OCI-LY7 (cell line): Measurements from ENCODE around the gene RTL1. TPM values are rescaled to one million over a fixed set of nuclear protein-coding genes. Genes with fewer than 3 reads are reported as not detected.

Experiments used
- BruUV-seq: library from RNA; stranded (reverse); fragments of 400-500 nt; replicated peaks from 2 replicates; lab custom pipeline; 2021; lab: Mats Ljungman, UMichigan
- CTCF ChIA-PET: fragments of 300-600 bp; sonication (Branson Sonifier 250); formaldehyde crosslinking; loops from one replicate; lab custom pipeline; 2022; ENCODE audit warnings: antibody characterized with exemption; ENCODE audit not compliant: unreplicated experiment; lab: Charles Lee
- POLR2A ChIA-PET: fragments of 300-600 bp; sonication (Branson Sonifier 250); formaldehyde crosslinking; loops from one replicate; lab custom pipeline; 2022; ENCODE audit warnings: antibody characterized with exemption; lab: Charles Lee
- DNase-seq: peaks from one replicate; pipeline ENCODE4 v3.0.0-alpha.2; 2015; ENCODE audit warnings: low spot score
- H2AFZ ChIP-seq: fragments of 200-600 bp; sonication (generic), shearing (Covaris generic); 2 replicates; pipeline ENCODE4 v1.6.1; 2014; ENCODE audit warnings: mild to moderate bottlenecking, antibody characterized with exemption, low read length, moderate library complexity
- H3K27ac ChIP-seq: fragments of 200-600 bp; sonication (generic); 2 replicates; pipeline ENCODE4 v1.5.1; 2014; ENCODE audit warnings: mixed run types, low read depth, mild to moderate bottlenecking, moderate library complexity, low read length, inconsistent platforms; ENCODE audit not compliant: poor library complexity, severe bottlenecking
- H3K36me3 ChIP-seq: fragments of 200-600 bp; sonication (generic); 2 replicates; pipeline ENCODE4 v1.6.1; 2014; ENCODE audit warnings: mild to moderate bottlenecking, antibody characterized with exemption, low read length, moderate library complexity, mixed read lengths; ENCODE audit not compliant: insufficient read depth
- H3K4me1 ChIP-seq: fragments of 200-600 bp; sonication (generic); 2 replicates; pipeline ENCODE4 v1.5.1; 2014; ENCODE audit warnings: mild to moderate bottlenecking, low read length; ENCODE audit not compliant: insufficient read depth, poor library complexity, severe bottlenecking
- H3K4me2 ChIP-seq: fragments of 200-600 bp; sonication (generic); 2 replicates; pipeline ENCODE4 v1.6.1; 2014; ENCODE audit warnings: mild to moderate bottlenecking, low read length
- H3K4me3 ChIP-seq: fragments of 200-600 bp; sonication (generic); 2 replicates; pipeline ENCODE4 v1.5.1; 2014; ENCODE audit warnings: mild to moderate bottlenecking, low read depth, low read length; ENCODE audit not compliant: poor library complexity, severe bottlenecking
- H3K79me2 ChIP-seq: fragments of 200-600 bp; sonication (generic); 2 replicates; pipeline ENCODE4 v1.6.1; 2016; ENCODE audit warnings: low read depth, mild to moderate bottlenecking, low read length, moderate library complexity, mixed read lengths; ENCODE audit not compliant: insufficient read depth
- H3K9me2 ChIP-seq: fragments of 200-600 bp; sonication (generic); 2 replicates; pipeline ENCODE4 v1.6.1; 2016; ENCODE audit warnings: mild to moderate bottlenecking, low read length, mixed read lengths; ENCODE audit not compliant: insufficient read depth
- H3K9me3 ChIP-seq: fragments of 200-600 bp; sonication (generic); 2 replicates; pipeline ENCODE4 v1.6.1; 2014; ENCODE audit warnings: mild to moderate bottlenecking, mixed run types, low read length, mixed read lengths
- H4K20me1 ChIP-seq: fragments of 200-600 bp; sonication (generic); 2 replicates; pipeline ENCODE4 v1.6.1; 2014; ENCODE audit warnings: mild to moderate bottlenecking, antibody characterized with exemption, low read length, moderate library complexity, mixed read lengths; ENCODE audit not compliant: insufficient read depth
- EZH2phosphoT487 ChIP-seq: fragments of 200-600 bp; sonication (generic); IDR thresholded peaks from 2 replicates; pipeline ENCODE4 v1.6.1; 2018; ENCODE audit warnings: low read depth, borderline replicate concordance, mild to moderate bottlenecking, mixed run types, antibody characterized with exemption, low read length, moderate library complexity, mixed read lengths
- intact Hi-C: fragments of 100-400 bp; cut with micrococcal nuclease; formaldehyde crosslinking; loops from one replicate; pipeline ENCODE4 v1.10.0; 2022; ENCODE audit not compliant: unreplicated experiment
- total RNA-seq, 2 experiments: library from RNA; depleted of rRNA in 1 of 2; stranded (reverse); fragments of >200 nt in 1 of 2; shearing (Covaris generic) in 1 of 2; gene quantifications; 2 replicates each; pipeline ENCODE4 v1.2.3, GENCODE V29; 2014 to 2022
- TF ChIP-seq, protein P1 (sequence below): fragments of 200-600 bp; sonication (generic); conservative IDR thresholded peaks from 2 replicates; pipeline ENCODE4 v1.5.1; 2014; ENCODE audit warnings: mild to moderate bottlenecking, antibody characterized with exemption, low read length, moderate library complexity, mixed read lengths

RTL1 gene
- total RNA-seq, 2 experiments from 2014 or later: not detected

DNA sequence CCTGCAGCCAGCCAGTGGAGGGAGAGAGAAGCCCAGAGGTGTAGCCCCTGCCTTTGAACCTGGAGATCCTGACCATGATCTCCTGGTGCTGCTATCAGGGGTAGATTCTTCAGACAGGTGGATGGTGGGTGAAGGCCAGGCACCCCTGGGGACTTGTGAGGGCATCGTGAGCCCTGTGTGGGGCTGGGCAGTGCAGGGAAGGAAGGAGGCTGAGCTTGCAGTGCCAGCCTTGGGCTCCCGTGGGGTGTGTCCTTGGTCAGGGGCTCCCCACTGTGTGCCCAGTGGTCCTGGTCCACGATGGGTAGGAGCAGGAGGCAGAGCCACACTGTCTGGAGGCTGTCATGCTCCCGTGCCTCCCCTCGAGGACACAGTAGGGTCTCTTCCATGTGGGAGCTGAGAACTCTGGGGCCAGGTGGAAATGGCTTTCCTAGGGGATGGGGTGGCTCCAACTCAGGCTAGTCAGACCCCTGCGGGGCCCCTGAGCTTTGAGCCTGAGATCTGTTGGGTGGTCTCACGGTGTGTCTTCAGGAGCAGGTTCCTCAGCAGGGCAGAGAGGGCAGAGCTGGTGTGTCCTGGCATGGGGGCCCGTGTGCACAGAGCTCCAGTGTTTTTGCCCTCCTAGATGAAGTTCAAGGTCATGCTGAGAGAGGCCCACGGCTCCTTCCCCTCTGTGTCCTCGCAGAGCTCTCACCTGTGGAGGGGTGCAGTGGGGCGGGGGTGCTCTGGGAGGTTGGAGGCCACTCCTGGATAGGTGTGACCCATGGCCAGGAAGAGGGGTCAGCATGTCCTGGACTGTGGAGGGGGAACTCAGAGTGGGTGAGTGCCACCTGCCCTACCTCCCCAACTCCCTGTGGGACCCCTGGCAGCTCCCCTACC, 25.0 kb downstream of the RTL1 start:
- Histone ChIP-seq H4K20me1 (no peaks in the 10 kb centered on the region), H3K79me2 (no peaks in the 10 kb centered on the region), H2AFZ (no peak overlapping the region), H3K36me3 (no peaks in the 10 kb centered on the region), H3K9me2 (no peaks in the 10 kb centered on the region), H3K9me3 (no peaks in the 10 kb centered on the region), H3K4me3 (no peak overlapping the region), H3K4me2 (no peak overlapping the region), H3K27ac (no peak overlapping the region), H3K4me1 (no peaks in the 10 kb centered on the region)
- ChIA-PET CTCF (no interaction called here), POLR2A (no interaction called here)
- DNase-seq: no peak
- intact Hi-C loops: no loop called here
- no TSS peak for BruUV-seq
- TF ChIP-seq EZH2phosphoT487: no peak
- TF ChIP-seq, protein P1, sequence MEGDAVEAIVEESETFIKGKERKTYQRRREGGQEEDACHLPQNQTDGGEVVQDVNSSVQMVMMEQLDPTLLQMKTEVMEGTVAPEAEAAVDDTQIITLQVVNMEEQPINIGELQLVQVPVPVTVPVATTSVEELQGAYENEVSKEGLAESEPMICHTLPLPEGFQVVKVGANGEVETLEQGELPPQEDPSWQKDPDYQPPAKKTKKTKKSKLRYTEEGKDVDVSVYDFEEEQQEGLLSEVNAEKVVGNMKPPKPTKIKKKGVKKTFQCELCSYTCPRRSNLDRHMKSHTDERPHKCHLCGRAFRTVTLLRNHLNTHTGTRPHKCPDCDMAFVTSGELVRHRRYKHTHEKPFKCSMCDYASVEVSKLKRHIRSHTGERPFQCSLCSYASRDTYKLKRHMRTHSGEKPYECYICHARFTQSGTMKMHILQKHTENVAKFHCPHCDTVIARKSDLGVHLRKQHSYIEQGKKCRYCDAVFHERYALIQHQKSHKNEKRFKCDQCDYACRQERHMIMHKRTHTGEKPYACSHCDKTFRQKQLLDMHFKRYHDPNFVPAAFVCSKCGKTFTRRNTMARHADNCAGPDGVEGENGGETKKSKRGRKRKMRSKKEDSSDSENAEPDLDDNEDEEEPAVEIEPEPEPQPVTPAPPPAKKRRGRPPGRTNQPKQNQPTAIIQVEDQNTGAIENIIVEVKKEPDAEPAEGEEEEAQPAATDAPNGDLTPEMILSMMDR: no peak

DNA sequence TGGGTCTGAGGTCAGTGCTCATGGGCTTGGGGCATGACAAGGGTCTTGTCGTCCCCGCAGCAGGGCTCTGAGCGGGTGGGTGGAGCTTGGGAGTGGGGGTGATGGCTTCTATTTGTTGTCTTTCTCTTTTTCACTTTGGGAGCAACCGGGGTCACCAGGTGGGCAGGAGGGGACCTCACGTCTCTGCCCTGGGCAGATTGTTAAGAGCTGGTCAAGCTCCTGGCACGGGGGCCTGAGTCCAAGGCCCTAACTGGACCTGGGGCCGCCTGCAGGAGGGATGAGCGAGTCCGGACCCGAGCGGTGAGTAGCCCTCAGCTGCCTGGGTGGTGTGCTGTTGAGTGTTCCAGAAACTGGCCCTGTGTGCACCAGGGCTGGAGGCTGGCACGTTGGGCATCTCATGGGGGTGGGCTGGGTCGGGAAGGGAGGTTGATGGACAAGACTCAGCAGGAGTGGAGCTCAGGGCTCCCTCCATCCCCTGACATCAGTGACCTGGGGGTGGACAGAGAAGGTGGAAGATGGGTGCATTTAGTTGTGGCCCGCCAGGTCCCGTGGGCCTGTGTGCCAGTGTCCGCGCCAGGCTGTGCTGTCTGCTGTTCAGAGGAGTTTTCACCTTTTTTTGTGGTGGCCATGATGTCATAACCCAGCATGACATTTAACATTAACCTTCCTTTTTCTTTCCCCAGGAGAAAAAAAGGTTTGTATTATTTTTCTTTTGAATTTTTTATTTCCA, 27.5 kb downstream of the RTL1 start:
- TF ChIP-seq, protein P1: no peak
- no peak for TF ChIP-seq EZH2phosphoT487
- Histone ChIP-seq H3K9me3 (no peaks in the 10 kb centered on the region), H2AFZ (no peak overlapping the region), H3K79me2 (no peaks in the 10 kb centered on the region), H3K4me2 (no peak overlapping the region), H3K36me3 (no peaks in the 10 kb centered on the region), H3K4me3 (no peak overlapping the region), H3K4me1 (no peaks in the 10 kb centered on the region), H4K20me1 (no peaks in the 10 kb centered on the region), H3K27ac (no peak overlapping the region), H3K9me2 (no peaks in the 10 kb centered on the region)
- CTCF ChIA-PET: no interaction called here
- intact Hi-C loops: no loop called here
- POLR2A ChIA-PET: no interaction called here
- BruUV-seq: no TSS peak
- no peak for DNase-seq
